ENCODE measurements around the gene KLF4. TPM values are rescaled to one million over a fixed set of nuclear protein-coding genes. Genes with fewer than 3 reads are reported as not detected.

KLF4 gene
- total and polyA plus RNA-seq, 2 of the 13 experiments (the other 11 are each of a cell fraction or from before 2014, with no cell fraction given): 0.20 to 0.37 TPM

DNA sequence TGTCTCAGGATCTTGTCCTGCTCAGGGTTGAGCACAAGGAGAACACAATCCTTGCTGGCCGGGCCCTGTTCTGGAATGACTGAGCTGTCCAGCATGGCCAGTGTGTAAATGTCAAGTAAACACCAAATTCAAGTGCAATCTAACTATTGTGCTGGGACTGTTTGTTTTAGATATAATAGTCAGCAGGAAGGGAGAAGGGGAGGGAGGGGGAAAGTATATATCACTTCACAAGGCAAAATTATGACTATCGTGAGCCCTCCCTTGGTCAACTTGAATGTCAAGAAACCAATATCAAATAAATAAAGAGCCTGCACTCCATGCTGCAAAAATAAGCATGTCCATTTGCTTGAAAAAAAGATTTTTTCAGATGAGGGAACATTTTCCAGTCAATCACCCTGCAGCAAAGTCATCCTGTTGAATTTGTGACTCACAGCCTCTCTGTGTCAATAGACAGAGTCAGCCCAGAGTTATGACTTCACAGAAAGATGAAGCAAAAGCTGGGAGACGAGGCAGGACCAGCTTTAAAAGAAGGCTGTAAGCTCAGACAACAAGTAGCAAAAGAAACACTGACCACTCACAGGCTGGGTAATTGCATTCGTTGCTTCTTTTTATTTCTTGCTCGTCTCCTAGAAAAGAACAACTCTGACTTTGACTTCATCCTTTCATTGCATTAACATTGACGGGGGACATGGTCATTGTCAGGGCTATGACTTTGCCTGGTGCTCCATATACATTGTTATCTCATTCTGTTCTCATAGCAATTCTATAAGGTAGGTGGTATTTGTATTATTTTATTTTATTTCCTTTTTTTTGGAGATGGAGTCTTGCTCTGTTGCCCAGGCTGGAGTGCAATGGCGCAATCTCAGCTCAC lies 15.3 kb upstream of the KLF4 start (continued):
- TF ChIP-seq MBD4 (IDR thresholded peaks at IDR 0.05; ENCODE audit: borderline replicate concordance, low read length) (no peak), CC2D1A (CRISPR knock-in tag; IDR thresholded peaks at IDR 0.05) (no peak), RFX3 (CRISPR knock-in tag; IDR thresholded peaks at IDR 0.05) (no peak), ZNF570 (CRISPR knock-in tag; IDR thresholded peaks at IDR 0.05; ENCODE audit: borderline replicate concordance) (no peak), ZNF329 (CRISPR knock-in tag; IDR thresholded peaks at IDR 0.05; ENCODE audit: low read depth) (no peak), PTBP1 (IDR thresholded peaks at IDR 0.05; ENCODE audit: low read depth, low read length, poor library complexity, severe bottlenecking) (no peak), NR2F2 (IDR thresholded peaks at IDR 0.05; ENCODE audit: borderline replicate concordance, low read depth) (no peak), MLLT10 (CRISPR knock-in tag; IDR thresholded peaks at IDR 0.05) (no peak), ERF (CRISPR knock-in tag; IDR thresholded peaks at IDR 0.05) (no peak), ZNF24 (IDR thresholded peaks at IDR 0.05) (no peak), SIX1 (CRISPR knock-in tag; IDR thresholded peaks at IDR 0.05; ENCODE audit: borderline replicate concordance) (peak; percentile 12; the same call in 1 of the 2 replicates), SOX5 (CRISPR knock-in tag; IDR thresholded peaks at IDR 0.05; ENCODE audit: borderline replicate concordance) (peak; percentile 67; the same call in 1 of the 2 replicates), POLR2AphosphoS2 (IDR thresholded peaks at IDR 0.05; ENCODE audit: low read depth, low read length) (no peak), SRY (CRISPR knock-in tag; IDR thresholded peaks at IDR 0.05) (no peak), ZNF773 (CRISPR knock-in tag; IDR thresholded peaks at IDR 0.05; ENCODE audit: borderline replicate concordance) (no peak), ZNF460 (CRISPR knock-in tag; IDR thresholded peaks at IDR 0.05; ENCODE audit: borderline replicate concordance) (no peak), ZMAT3 (CRISPR knock-in tag; conservative IDR thresholded peaks at IDR 0.05) (no peak), CREB1 (IDR thresholded peaks at IDR 0.05) (peak; percentile 45; the same call in 1 of the 2 replicates), CREB1 (CRISPR knock-in tag; IDR thresholded peaks at IDR 0.05) (peak; percentile 51; the same call in 1 of the 2 replicates), FOXC1 (CRISPR knock-in tag; IDR thresholded peaks at IDR 0.05; ENCODE audit: borderline replicate concordance) (no peak)
- TF ChIP-seq, protein P1, sequence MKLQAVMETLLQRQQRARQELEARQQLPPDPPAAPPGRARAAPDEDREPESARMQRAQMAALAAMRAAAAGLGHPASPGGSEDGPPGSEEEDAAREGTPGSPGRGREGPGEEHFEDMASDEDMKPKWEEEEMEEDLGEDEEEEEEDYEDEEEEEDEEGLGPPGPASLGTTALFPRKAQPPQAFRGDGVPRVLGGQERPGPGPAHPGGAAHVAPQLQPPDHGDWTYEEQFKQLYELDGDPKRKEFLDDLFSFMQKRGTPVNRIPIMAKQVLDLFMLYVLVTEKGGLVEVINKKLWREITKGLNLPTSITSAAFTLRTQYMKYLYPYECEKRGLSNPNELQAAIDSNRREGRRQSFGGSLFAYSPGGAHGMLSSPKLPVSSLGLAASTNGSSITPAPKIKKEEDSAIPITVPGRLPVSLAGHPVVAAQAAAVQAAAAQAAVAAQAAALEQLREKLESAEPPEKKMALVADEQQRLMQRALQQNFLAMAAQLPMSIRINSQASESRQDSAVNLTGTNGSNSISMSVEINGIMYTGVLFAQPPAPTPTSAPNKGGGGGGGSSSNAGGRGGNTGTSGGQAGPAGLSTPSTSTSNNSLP (IDR thresholded peaks at IDR 0.05; ENCODE audit: low read depth, low read length): peak; percentile 43; the same call in 1 of the 2 replicates
- TF ChIP-seq, protein P2, sequence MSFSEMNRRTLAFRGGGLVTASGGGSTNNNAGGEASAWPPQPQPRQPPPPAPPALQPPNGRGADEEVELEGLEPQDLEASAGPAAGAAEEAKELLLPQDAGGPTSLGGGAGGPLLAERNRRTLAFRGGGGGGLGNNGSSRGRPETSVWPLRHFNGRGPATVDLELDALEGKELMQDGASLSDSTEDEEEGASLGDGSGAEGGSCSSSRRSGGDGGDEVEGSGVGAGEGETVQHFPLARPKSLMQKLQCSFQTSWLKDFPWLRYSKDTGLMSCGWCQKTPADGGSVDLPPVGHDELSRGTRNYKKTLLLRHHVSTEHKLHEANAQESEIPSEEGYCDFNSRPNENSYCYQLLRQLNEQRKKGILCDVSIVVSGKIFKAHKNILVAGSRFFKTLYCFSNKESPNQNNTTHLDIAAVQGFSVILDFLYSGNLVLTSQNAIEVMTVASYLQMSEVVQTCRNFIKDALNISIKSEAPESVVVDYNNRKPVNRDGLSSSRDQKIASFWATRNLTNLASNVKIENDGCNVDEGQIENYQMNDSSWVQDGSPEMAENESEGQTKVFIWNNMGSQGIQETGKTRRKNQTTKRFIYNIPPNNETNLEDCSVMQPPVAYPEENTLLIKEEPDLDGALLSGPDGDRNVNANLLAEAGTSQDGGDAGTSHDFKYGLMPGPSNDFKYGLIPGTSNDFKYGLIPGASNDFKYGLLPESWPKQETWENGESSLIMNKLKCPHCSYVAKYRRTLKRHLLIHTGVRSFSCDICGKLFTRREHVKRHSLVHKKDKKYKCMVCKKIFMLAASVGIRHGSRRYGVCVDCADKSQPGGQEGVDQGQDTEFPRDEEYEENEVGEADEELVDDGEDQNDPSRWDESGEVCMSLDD (CRISPR knock-in tag; IDR thresholded peaks at IDR 0.05; ENCODE audit: borderline replicate concordance): no peak
- TF ChIP-seq, protein P3, sequence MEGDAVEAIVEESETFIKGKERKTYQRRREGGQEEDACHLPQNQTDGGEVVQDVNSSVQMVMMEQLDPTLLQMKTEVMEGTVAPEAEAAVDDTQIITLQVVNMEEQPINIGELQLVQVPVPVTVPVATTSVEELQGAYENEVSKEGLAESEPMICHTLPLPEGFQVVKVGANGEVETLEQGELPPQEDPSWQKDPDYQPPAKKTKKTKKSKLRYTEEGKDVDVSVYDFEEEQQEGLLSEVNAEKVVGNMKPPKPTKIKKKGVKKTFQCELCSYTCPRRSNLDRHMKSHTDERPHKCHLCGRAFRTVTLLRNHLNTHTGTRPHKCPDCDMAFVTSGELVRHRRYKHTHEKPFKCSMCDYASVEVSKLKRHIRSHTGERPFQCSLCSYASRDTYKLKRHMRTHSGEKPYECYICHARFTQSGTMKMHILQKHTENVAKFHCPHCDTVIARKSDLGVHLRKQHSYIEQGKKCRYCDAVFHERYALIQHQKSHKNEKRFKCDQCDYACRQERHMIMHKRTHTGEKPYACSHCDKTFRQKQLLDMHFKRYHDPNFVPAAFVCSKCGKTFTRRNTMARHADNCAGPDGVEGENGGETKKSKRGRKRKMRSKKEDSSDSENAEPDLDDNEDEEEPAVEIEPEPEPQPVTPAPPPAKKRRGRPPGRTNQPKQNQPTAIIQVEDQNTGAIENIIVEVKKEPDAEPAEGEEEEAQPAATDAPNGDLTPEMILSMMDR (CRISPR knock-in tag; IDR thresholded peaks at IDR 0.05): no peak
- TF ChIP-seq, protein P4, sequence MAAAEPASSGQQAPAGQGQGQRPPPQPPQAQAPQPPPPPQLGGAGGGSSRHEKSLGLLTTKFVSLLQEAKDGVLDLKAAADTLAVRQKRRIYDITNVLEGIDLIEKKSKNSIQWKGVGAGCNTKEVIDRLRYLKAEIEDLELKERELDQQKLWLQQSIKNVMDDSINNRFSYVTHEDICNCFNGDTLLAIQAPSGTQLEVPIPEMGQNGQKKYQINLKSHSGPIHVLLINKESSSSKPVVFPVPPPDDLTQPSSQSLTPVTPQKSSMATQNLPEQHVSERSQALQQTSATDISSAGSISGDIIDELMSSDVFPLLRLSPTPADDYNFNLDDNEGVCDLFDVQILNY (CRISPR knock-in tag; conservative IDR thresholded peaks at IDR 0.05): no peak

Measured in HepG2 (cell line).